GM12878 (cell line): Measurements from ENCODE around the gene BBS9. TPM values are rescaled to one million over a fixed set of nuclear protein-coding genes. Genes with fewer than 3 reads are reported as not detected.
"Not testable (repeated sequence)": the region's sequence is repeated elsewhere in the genome, so short reads cannot be mapped to it uniquely, and the experiment has no call there.

Experiments
- ATAC-seq: fragments of 200-7000 bp; cut with Tn5 transposase; 3 replicates; pipeline ENCODE4 v1.9.1; 2020; ENCODE audit warnings: mild to moderate bottlenecking, moderate library complexity
- BruUV-seq: library from RNA; stranded (reverse); fragments of 400-500 nt; replicated peaks from 2 replicates; lab custom pipeline; 2021; lab: Mats Ljungman, UMichigan
- CTCF ChIA-PET: fragments of 300-600 bp; sonication (Branson Sonifier 250); formaldehyde crosslinking; extraction: SDS; loops from one replicate; lab custom pipeline; 2021; ENCODE audit warnings: inconsistent platforms; lab: Yijun Ruan, JAX
- POLR2A ChIA-PET: fragments of 350-600 bp; formaldehyde crosslinking; extraction: SDS; loops from one replicate; lab custom pipeline; 2021; ENCODE audit warnings: inconsistent platforms; lab: Charles Lee
- RAD21 ChIA-PET: fragments of 300-600 bp; sonication (Branson Sonifier 250); formaldehyde crosslinking; loops from one replicate; lab custom pipeline; 2023; ENCODE audit warnings: antibody characterized with exemption; ENCODE audit not compliant: unreplicated experiment; lab: Charles Lee
- SMC1A ChIA-PET: fragments of 300-600 bp; sonication (Branson Sonifier 250); formaldehyde crosslinking; loops from one replicate; lab custom pipeline; 2023; ENCODE audit not compliant: unreplicated experiment, uncharacterized antibody; lab: Charles Lee
- DNase-seq: peaks from one replicate; pipeline ENCODE4 v3.0.0-alpha.2; 2011; ENCODE audit warnings: low read depth, low spot score
- FAIRE-seq: peaks from 3 replicates; lab custom pipeline; 2011; peaks lifted over from hg19 to GRCh38; lab: Jason Lieb, UNC
- H2AFZ ChIP-seq: 2 replicates; pipeline ENCODE4 v1.6.0; 2011; ENCODE audit warnings: low read depth, low read length, control low read depth; ENCODE audit not compliant: control insufficient read depth
- H3K27ac ChIP-seq: 2 replicates; pipeline ENCODE4 v1.5.1; 2011; ENCODE audit warnings: control low read depth; ENCODE audit not compliant: control insufficient read depth, insufficient read depth
- H3K27me3 ChIP-seq, 2 experiments: replicated peaks in 1 of 2; 2 replicates each; pipeline versions ENCODE4 v1.6.0 to v1.6.1; 2011; ENCODE audit warnings: low read length in 1 of 2; ENCODE audit not compliant: control insufficient read depth in 2 of 2, insufficient read depth in 2 of 2
- H3K36me3 ChIP-seq, 2 experiments: 2 replicates each; pipeline ENCODE4 v1.5.1; 2011; ENCODE audit warnings: low read length in 1 of 2; ENCODE audit not compliant: control insufficient read depth in 2 of 2, insufficient read depth in 2 of 2
- H3K4me1 ChIP-seq: 2 replicates; pipeline ENCODE4 v1.6.1; 2011; ENCODE audit warnings: mild to moderate bottlenecking, low read length, moderate library complexity, mixed read lengths; ENCODE audit not compliant: control insufficient read depth, insufficient read depth
- H3K4me2 ChIP-seq: 2 replicates; pipeline ENCODE4 v1.6.0; 2011; ENCODE audit warnings: control low read depth; ENCODE audit not compliant: control insufficient read depth, insufficient read depth
- H3K4me3 ChIP-seq: fragments of 200-600 bp; sonication (generic); 2 replicates; pipeline ENCODE4 v1.5.1; 2016
- H3K79me2 ChIP-seq: 2 replicates; pipeline ENCODE4 v1.6.0; 2011; ENCODE audit warnings: low read length; ENCODE audit not compliant: control insufficient read depth, insufficient read depth
- H3K9ac ChIP-seq: 2 replicates; pipeline ENCODE4 v1.8.0; 2011; ENCODE audit warnings: low read length, control low read depth, mixed read lengths; ENCODE audit not compliant: control insufficient read depth, insufficient read depth
- H3K9me3 ChIP-seq: replicated peaks from 3 replicates; pipeline ENCODE4 v1.5.1; 2011; ENCODE audit warnings: mild to moderate bottlenecking, low read length; ENCODE audit not compliant: control insufficient read depth, insufficient read depth
- H4K20me1 ChIP-seq: 2 replicates; pipeline ENCODE4 v1.6.0; 2011; ENCODE audit not compliant: control insufficient read depth, insufficient read depth
- CHD1 ChIP-seq: IDR thresholded peaks from 2 replicates; pipeline ENCODE4 v1.6.1; 2012; ENCODE audit warnings: low read depth, low read length, improper control_type of control experiment
- CREM ChIP-seq: IDR thresholded peaks from 2 replicates; pipeline ENCODE4 v1.6.1; 2014; ENCODE audit warnings: antibody characterized with exemption, low read depth
- ESRRA ChIP-seq: IDR thresholded peaks from 2 replicates; pipeline ENCODE4 v1.6.1; 2012; ENCODE audit warnings: mild to moderate bottlenecking, low read length, improper control_type of control experiment
- FOS ChIP-seq: IDR thresholded peaks from 3 replicates; pipeline ENCODE4 v1.6.1; 2011; ENCODE audit warnings: borderline replicate concordance; ENCODE audit not compliant: insufficient read length; ENCODE audit errors: extremely low read depth
- HDGF ChIP-seq: fragments of 450-650 bp; IDR thresholded peaks from 2 replicates; pipeline ENCODE4 v1.6.1; 2016; ENCODE audit warnings: antibody characterized with exemption
- IKZF1 ChIP-seq: fragments of 450-650 bp; conservative IDR thresholded peaks from 2 replicates; pipeline ENCODE4 v1.6.1; 2017; ENCODE audit warnings: antibody characterized with exemption, mild to moderate bottlenecking
- MEF2B ChIP-seq: fragments of 450-650 bp; IDR thresholded peaks from 2 replicates; pipeline ENCODE4 v1.6.1; 2018; ENCODE audit warnings: mild to moderate bottlenecking, moderate library complexity; ENCODE audit not compliant: partially characterized antibody, poor library complexity, severe bottlenecking
- PKNOX1 ChIP-seq: fragments of 450-650 bp; IDR thresholded peaks from 2 replicates; pipeline ENCODE4 v1.6.1; 2016; ENCODE audit warnings: mild to moderate bottlenecking
- RB1 ChIP-seq: fragments of 450-650 bp; formaldehyde crosslinking; IDR thresholded peaks from 2 replicates; pipeline ENCODE4 v1.6.1; 2017; ENCODE audit warnings: mild to moderate bottlenecking, borderline replicate concordance
- TCF7 ChIP-seq: IDR thresholded peaks from 2 replicates; pipeline ENCODE4 v1.6.1; 2014; ENCODE audit warnings: antibody characterized with exemption, borderline replicate concordance
- ZNF384 ChIP-seq: IDR thresholded peaks from 2 replicates; pipeline ENCODE4 v1.6.1; 2012; ENCODE audit warnings: low read depth, mild to moderate bottlenecking, low read length, improper control_type of control experiment, borderline replicate concordance
- ZSCAN29 ChIP-seq: fragments of 450-650 bp; IDR thresholded peaks from 2 replicates; pipeline ENCODE4 v1.6.1; 2017; ENCODE audit warnings: mild to moderate bottlenecking, moderate library complexity
- WGBS: methylation state at CpG from one replicate; pipeline ENCODE4 v1.1.6; 2016; ENCODE audit warnings: low lambda C conversion rate; ENCODE audit not compliant: insufficient replicate concordance, insufficient coverage; ENCODE audit errors: missing lambda C conversion rate; 5-methylcytosine and 5-hydroxymethylcytosine counted together
- in situ Hi-C: fragments of 300-500 bp; cut with MboI; formaldehyde crosslinking; loops from 9 replicates; pipeline ENCODE4 v1.14.3; 2018; ENCODE audit warnings: mixed read lengths
- intact Hi-C: fragments of 100-400 bp; cut with micrococcal nuclease; formaldehyde crosslinking; loops from one replicate; pipeline ENCODE4 v1.14.2; 2022; ENCODE audit not compliant: unreplicated experiment
- polyA plus RNA-seq, 11 experiments: library from polyadenylated mRNA; depleted of rRNA in 4 of 11; unstranded in 6 of 11; stranded (reverse) in 5 of 11; fragments of >200 nt; fragmentation: Nextera tagmentation in 4 of 11; fragmentation: Illumina TruSeq in 1 of 11; extraction: Ambion mirVana in 4 of 11; extraction: Trizol in 1 of 11; gene quantifications; 1 replicate in 1 of 11; 2 replicates in 10 of 11; pipeline versions ENCODE4 v1.2.1 to v1.2.3, GENCODE V29; 2011 to 2016; ENCODE audit warnings: inconsistent platforms in 2 of 11, missing spikeins in 2 of 11, low read depth in 1 of 11
- total RNA-seq, 4 experiments: library from RNA; depleted of rRNA in 3 of 4; stranded (reverse); fragments of >200 nt in 3 of 4; fragmentation: Illumina TruSeq in 1 of 4; extraction: Trizol in 1 of 4; gene quantifications; 2 replicates each; pipeline versions ENCODE4 v1.2.1 to v1.2.3, GENCODE V29; 2013 to 2021
- TF ChIP-seq, protein P1 (sequence below): IDR thresholded peaks from 2 replicates; pipeline ENCODE4 v1.6.1; 2011; ENCODE audit warnings: low read depth, mild to moderate bottlenecking, low read length, moderate library complexity, borderline replicate concordance; ENCODE audit errors: extremely low read depth

The BBS9 gene
- total and polyA plus RNA-seq, 10 of the 15 experiments (the other 5 are each of a cell fraction or from before 2014, with no cell fraction given), result 1.2 to 5.6 (median 2.3) TPM

- H3K9me3 ChIP-seq, result no peaks in the 10 kb centered on the region
- intact Hi-C loops, result no loop called here
- TF ChIP-seq HDGF, result no peak
- no peak for TF ChIP-seq MEF2B
- TF ChIP-seq ZSCAN29, result no peak
- TF ChIP-seq RB1, result no peak
- no peak for TF ChIP-seq FOS
- no peak for TF ChIP-seq ZNF384
- TF ChIP-seq PKNOX1, result no peak
- TF ChIP-seq, protein P1, sequence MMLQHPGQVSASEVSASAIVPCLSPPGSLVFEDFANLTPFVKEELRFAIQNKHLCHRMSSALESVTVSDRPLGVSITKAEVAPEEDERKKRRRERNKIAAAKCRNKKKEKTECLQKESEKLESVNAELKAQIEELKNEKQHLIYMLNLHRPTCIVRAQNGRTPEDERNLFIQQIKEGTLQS, result no peak
- TF ChIP-seq ESRRA, result no peak
- TF ChIP-seq CHD1, result no peak
- TF ChIP-seq IKZF1, result no peak
- TF ChIP-seq TCF7, result no peak
- TF ChIP-seq CREM, result no peak
- TF ChIP-seq, all 136 proteins: peak for 0
- H3K27ac ChIP-seq, result no peak overlapping the region
- H3K4me3 ChIP-seq, result no peak overlapping the region
- no peaks in the 10 kb centered on the region for H4K20me1 ChIP-seq
- in situ Hi-C loops, result no loop called here
- ATAC-seq, result no peak
- no TSS peak for BruUV-seq
- ChIA-PET RAD21 (no interaction called here), SMC1A (no interaction called here), CTCF (no interaction called here), POLR2A (no interaction called here)
- H3K36me3 ChIP-seq, result no peaks in the 10 kb centered on the region
- H3K9ac ChIP-seq, result no peak overlapping the region
- no peak for FAIRE-seq
- no peak overlapping the region for H2AFZ ChIP-seq
- H3K27me3 ChIP-seq, result no peaks in the 10 kb centered on the region
- 56% methylated on average over 2 of the region's 2 CpGs for WGBS
- no peak overlapping the region for H3K4me2 ChIP-seq
- H3K79me2 ChIP-seq, result no peaks in the 10 kb centered on the region
- H3K4me1 ChIP-seq, result no peaks in the 10 kb centered on the region
- DNase-seq, result no peak
Measured at GRCh38 chr7:33517191-33517590, 387.8 kb downstream of the BBS9 start.

- H2AFZ ChIP-seq, H3K79me2 ChIP-seq, H4K20me1 ChIP-seq, H3K27ac ChIP-seq, H3K9ac ChIP-seq, H3K4me3 ChIP-seq, DNase-seq, H3K4me2 ChIP-seq, CTCF ChIA-PET, intact Hi-C loops, BruUV-seq, H3K4me1 ChIP-seq, POLR2A ChIA-PET, FAIRE-seq, H3K9me3 ChIP-seq, H3K27me3 ChIP-seq, SMC1A ChIA-PET, ATAC-seq, H3K36me3 ChIP-seq, RAD21 ChIA-PET, in situ Hi-C loops: not testable (repeated sequence)
- 42% methylated on average over 9 of the region's 9 CpGs for WGBS
Measured at GRCh38 chr7:33527008-33527407, 397.6 kb downstream of the BBS9 start.
